NCI-H146 treated with DMSO at 0.1 percent for 48 hours (cell line): ENCODE results near the gene RFX7.

Source experiments
- DNase-seq: peaks from one replicate; lab custom pipeline; 2025; ENCODE audit not compliant: unreplicated experiment; lab: John Stamatoyannopoulos, UW

The RFX7 gene

GRCh38 chr15:56148064-56148463 lies 95.6 kb downstream of the RFX7 start:
- no peak for DNase-seq

DNA sequence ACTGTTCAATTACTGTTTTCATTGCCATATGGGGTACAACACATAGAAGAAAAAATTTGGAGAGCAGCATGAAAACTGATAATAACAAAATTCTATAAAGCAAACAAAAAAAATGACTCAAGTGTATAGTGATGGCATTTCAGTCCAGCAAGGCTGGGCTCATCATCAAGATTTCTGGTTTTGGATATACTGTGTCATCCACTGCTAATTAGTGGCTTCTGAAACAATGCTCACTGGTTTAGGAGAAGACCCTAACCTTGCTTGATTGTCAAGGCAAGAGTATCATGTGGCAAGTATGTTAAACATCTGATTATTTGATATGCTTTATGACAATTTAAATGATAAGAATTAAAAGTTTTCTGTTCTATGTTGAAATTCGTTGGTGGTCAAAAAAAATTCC lies 96.9 kb downstream of the RFX7 start:
- DNase-seq = no peak

- DNase-seq = no peak
These were observed 115.6 kb downstream of the RFX7 start for GRCh38 chr15:56128081-56128480.

DNA sequence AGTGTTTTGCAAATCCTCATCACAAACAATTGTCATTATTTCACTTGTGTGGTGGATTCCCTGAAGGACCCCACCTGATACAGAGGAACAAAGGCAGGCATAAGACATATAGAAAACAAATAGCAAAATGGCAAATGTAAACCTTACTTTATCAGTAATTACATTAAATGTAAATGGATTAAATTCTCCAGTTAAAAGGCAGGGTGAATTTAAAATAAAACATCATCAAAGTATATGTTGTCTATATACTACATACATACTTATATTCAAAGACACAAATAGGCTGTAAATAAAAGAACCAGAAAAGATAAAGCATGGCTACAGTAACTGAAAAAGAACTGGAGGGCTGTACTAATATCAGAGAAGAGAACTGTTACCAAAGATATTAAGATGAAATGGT lies 117.3 kb downstream of the RFX7 start:
- DNase-seq = no peak

GRCh38 chr15:56124391-56124790 lies 119.3 kb downstream of the RFX7 start:
- DNase-seq = no peak

GRCh38 chr15:56105855-56106254 lies 137.8 kb downstream of the RFX7 start:
- DNase-seq = no peak

DNA sequence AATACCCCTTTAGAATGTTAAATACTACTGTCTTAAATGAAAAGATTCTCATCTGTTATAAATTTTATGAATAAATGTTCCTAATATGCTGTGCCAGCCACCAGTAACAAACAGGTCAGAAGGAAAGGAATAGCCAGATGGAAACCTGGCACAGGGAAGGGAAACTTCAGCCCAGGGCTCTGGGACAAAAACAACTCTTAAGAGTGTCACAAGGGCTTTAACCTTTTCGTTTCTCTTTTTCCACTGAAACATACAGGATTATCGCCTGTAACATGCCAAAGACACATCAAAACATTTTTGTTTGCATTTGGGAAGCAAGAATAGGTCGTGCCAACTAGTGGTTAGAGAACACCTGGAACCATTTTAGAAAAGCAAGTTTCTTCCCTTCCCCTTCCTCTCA lies 141.2 kb downstream of the RFX7 start:
- DNase-seq = no peak

GRCh38 chr15:56099311-56099710 lies 144.4 kb downstream of the RFX7 start:
- DNase-seq = no peak

GRCh38 chr15:56098195-56098863 lies 145.3 kb downstream of the RFX7 start:
- no peak for DNase-seq

- no peak for DNase-seq
These were observed 148.3 kb downstream of the RFX7 start for GRCh38 chr15:56095406-56095805.

GRCh38 chr15:56094171-56094570 lies 149.5 kb downstream of the RFX7 start:
- no peak for DNase-seq

- no peak for DNase-seq
These were observed 155.3 kb downstream of the RFX7 start for GRCh38 chr15:56088389-56088788.

DNA sequence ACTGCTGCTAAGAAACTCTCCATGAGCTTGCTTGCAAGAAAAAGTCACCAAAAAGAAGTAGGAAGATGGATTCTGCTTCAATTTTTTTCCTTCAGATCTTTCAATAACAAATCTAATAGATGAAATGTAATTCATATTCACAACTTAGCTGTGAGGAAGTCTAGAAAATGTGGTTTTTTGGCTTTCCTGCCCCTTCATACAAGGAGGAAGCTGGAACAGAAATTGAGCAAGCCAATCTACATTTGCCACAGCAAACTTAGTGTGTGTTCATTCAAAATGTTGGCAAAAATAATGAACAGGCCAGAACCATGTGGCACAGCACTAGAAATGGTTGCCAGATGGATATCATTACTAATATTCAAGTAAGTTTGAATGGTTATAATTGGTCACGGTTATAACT lies 157.1 kb downstream of the RFX7 start:
- DNase-seq = no peak

GRCh38 chr15:56082263-56082761 lies 161.4 kb downstream of the RFX7 start:
- no peak for DNase-seq

DNA sequence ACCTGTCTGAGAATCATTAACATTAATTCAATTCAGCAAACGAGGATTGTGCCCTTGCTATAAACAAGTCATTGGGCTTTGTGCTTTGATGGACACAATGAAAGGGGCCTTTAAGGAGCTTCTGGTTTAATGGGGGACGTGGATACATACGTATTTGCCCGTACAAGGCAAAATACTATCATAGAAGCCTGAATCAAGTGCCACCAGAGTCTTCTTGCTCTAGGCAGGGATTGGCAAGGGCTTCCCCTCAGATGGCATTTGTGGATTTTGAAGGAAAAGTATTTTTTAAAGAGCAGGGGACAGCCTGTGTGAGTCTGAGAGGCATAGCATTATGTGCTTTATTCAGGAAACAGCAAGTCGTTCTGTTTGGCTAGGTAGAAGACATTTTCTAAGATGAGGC lies 166.6 kb downstream of the RFX7 start:
- DNase-seq = no peak

GRCh38 chr15:56076640-56077039 lies 167.0 kb downstream of the RFX7 start:
- no peak for DNase-seq

DNA sequence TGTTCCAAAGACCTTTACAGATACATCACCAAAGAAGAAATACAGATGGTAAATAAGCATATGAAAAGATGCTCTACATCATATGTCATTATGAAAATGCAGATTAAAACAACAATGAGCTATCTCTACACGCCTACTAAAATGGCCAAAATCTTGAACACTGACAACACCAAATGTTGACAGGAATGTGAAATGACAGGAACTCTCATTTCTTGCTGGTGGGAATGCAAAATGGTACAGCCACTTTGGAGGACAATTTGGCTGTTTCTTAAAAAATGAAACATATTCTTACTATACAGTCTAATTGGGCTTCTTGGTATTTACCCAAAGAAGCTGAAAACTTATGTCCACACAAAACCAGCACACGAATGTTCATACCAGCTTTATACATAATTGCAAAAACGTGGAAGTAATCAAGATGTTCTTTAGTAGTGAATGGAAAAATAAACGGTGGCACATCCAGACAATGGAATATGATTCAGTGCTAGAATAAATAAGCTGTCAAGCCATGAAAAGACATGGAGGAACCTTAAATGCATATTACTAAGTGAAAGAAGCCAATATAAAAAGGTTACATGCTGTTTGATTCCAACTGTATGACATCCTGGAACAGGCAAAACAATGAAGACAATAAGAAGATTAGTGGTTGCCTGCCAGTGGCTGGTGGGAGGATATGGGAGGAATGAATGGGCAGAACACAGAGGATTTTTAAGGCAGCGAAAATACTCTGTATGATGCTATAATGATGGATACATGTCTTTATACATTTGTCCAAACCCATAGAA lies 169.0 kb downstream of the RFX7 start:
- no peak for DNase-seq

DNA sequence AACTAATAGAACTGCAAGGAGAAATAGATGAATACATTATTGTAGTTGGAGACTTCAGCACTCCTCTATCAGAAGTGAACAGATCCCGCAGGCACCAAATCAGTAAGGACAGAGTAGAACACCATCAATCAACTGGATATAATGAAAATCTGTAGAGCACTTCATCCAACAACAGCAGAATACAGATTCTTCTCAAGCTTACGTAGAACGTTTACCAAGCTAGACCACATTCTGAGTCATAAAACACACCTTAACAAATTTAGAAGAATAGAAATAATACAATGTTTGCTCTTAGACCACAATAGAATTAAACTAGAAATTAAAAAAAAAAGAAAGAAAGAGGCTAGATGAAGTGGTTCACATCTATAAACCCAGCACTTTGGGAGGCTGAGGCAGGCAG lies 179.5 kb downstream of the RFX7 start:
- no peak for DNase-seq

- DNase-seq = no peak
These were observed 184.0 kb downstream of the RFX7 start for GRCh38 chr15:56059716-56060115.

DNA sequence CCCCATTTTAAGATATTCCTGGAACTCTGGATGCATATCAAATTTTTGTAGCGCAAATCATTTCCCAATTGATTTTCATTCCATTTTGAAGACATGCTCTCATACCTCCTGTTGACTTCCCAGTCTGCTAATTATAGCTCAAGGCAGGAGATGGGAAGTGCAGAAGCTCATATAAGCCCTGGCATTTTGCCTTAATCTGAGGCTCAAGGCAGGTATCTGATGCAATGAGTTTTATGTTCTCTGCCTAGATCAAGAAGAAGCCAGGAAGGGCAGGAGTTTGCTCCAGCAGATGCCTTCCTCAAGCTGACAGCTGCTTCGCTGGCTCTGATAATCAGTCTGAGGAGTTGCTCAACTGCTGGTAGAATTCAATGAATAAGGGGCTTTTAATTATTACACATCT lies 184.7 kb downstream of the RFX7 start:
- DNase-seq = no peak

DNA sequence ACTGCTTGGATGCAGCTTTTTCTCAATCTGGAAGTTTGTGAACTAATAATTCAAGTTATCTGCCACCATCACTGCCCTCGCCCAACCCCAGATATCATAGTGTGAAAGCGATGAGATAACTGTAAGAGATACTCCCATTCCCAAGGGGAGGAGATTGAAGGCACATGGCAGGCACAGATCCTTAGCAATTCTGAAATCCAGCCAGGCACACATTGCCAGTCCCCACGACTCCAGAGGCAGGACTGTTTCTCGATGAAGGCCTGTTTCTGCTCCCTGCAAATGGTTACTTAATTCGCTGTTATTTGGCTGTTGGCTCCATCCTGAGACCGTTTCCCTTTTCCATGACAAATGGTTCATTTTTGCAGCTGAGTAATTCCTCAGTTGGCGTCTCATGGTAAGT lies 187.1 kb downstream of the RFX7 start:
- DNase-seq = no peak

DNA sequence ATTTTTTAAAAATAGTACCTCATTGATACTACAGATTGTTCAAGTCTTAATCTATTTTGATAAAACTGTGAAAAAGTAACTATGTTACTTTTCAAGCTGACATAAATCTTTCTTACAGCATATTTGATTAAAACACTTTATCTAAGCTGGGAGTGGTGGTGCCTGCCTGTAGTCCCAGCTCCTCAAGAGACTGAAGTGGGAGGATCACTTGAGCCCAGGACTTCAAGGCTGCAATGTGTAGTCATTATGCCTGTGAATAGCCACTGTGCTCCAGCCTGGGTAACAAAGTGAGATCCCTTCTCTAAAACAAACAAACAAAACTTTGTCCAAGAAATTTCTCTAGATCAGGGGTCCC lies 190.7 kb downstream of the RFX7 start:
- no peak for DNase-seq
